Measurements from ENCODE around the gene IL4.

The IL4 gene

GRCh38 chr5:132695956-132696355, 22.2 kb downstream of the IL4 start:
- DNase-seq (ENCODE audit: low read depth): no peak

GRCh38 chr5:132704875-132705274, 31.1 kb downstream of the IL4 start:
- DNase-seq (ENCODE audit: low read depth): no peak

DNA sequence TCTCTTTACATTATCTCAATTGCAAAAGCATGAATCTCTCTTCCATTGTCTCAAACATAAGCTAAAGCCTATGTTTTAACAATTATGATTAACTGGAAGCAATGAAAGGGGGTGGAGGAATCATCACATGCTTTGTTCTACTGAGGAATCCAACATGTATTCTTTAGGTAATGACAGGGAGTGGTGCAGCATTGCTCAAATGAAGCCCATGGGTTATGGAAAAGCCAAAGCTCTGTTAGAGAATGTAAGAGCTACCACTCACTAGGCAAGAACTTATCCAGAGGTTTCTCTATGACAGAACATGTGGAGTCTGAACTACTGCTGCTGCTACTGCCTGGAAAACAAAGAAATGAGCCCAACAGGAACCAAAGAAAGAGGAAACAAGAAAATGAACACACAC, 34.9 kb downstream of the IL4 start:
- no peak for DNase-seq (ENCODE audit: low read depth)

DNA sequence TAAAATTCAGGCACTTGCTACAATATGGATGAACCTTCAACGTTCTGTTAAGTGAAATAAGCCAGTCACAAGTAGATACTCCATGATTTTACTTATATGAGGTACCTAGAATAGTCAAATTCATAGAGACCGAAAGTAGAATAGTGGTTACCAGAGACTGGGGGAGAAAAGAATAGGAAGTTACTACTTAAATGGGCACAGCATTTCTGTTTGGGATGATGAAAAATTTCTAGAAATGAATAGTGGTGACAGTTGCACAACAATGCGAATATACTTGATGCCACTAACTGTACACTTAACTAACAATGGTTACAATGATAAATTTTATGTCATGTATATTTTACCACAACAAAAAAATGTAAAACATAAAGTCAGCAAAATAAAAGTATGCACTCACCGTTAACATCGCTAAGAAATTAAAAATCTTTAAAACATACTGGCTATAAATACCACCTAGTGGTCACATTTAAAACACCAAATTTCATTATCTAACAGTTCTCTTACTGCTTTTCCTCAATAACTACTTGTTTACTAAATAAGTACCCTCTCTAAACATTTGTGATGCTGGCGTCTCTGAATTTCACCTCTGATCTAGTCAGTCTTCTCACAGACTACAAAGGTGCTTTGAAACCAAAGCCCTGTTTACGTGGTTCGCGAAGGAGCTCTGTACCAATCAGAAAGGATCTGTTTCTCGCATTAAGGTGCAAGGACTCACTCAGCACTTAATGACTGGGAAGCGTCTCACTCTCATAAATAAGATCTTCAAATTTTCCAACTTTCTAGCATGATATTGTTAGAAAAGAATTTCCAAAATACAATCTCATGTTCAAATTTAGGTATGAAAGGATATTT, 40.9 kb downstream of the IL4 start:
- no peak for DNase-seq (ENCODE audit: low read depth)

DNA sequence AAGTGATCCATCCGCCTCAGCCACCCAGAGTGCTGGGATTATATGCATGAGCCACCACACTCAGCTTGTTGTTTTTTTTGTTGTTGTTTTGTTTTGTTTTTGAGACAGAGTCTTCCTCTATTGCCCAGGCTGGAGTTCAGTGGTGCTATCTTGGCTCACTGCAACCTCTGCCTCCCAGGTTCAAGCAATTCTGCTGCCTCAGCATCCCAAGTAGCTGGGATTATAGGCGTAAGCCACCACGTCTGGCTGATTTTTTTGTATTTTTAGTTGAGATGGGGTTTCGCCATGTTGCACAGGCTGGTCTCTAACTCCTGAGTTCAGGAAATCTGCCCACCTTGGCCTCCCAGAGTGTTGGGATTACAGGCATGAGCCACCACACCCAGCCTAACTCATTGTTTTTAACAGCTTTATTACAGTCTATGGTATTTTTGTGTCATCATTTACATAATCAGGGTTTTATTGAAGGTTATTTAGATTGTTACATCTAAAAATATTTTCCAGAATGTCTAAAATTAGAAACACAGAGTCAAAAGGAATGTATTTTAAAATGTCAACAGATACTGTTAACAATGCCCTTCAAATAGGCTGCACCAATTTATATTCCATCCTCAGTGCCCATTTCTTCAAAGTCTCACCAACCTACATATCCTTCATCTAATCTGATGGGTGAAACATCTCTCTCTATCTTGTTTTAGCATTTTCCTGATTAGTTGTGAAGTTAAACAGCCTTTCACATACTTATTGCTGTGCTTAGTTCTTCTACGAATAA, 44.9 kb downstream of the IL4 start:
- DNase-seq (ENCODE audit: low read depth): no peak

DNA sequence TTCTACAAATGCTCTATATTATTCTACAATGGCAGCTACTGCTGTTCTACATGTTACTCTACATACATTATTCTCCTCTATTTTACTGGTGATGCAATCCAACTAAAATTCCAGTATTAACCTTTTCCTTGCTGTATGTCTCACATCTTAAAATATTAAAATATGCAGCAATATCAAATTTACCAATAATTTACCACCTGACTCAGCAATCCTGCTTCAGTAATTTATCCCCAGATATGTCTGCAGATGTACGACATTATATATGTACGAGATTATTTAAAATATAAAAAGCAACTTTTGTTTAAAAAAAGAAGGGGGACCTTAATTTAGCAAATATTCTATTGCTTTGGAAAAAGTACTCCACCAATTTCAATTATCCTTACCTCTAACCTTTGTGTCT, 52.0 kb downstream of the IL4 start:
- DNase-seq (ENCODE audit: low read depth): no peak

DNA sequence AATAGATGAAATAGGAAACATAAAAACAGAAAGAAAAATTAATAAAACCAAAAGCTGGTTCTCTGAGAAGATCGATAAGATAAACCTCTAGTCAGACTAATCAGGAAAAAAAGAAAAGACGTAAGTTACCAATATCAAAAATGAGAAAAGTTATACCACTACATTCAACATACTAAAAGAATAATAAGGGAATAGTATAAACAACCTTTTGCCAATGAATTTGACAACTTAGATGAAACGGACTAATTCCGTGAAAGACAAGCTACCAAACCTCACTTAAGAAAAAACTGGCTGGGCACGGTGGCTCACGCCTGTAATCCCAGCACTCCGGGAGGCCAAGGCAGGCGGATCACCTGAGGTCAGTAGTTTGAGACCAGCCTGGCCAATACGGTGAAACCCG, 56.1 kb downstream of the IL4 start:
- DNase-seq (ENCODE audit: low read depth): no peak

Data from activated T-cell treated with anti-CD3 and anti-CD28 coated beads for 24 hours (primary cell).